ENCODE results near the gene MAST4.

Gene MAST4

DNA sequence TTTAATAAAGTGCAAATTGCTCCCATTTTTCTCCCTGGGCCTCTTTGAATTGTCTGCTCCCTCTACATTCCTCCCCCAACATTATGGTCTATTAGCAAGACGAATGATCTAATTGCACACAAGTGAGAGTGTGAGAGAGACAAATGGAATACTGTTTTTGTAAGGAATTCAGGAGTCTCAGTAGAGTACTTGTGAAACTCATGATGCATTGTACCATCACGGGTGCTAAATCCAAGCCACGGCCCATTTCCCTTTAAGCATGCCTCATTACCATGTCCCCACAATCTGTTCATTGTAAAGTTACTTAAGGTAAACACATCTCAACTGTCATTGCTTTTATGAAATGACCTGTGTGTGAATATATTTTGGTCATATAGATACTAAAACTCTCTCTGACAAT lies 537.6 kb downstream of the MAST4 start:
- ChIA-PET CTCF (interaction anchor here (1.4 to 1.7 kb wide), 3 partner anchors 15 to 22 kb away, joined by 3 to 7 read pairs (median 5); no protein-coding TSS in a partner anchor), POLR2A (no interaction called here)
- no peak for DNase-seq (ENCODE audit: extremely low spot score)
- TF ChIP-seq CTCF (IDR thresholded peaks at IDR 0.05; ENCODE audit: control extremely low read depth, extremely low read depth, low read depth, missing control alignments) = no peak

GRCh38 chr5:67135381-67135984 lies 539.3 kb downstream of the MAST4 start:
- no peak for DNase-seq (ENCODE audit: extremely low spot score)
- ChIA-PET POLR2A (no interaction called here), CTCF (no interaction called here)
- no peak for TF ChIP-seq CTCF (IDR thresholded peaks at IDR 0.05; ENCODE audit: control extremely low read depth, extremely low read depth, low read depth, missing control alignments)

DNA sequence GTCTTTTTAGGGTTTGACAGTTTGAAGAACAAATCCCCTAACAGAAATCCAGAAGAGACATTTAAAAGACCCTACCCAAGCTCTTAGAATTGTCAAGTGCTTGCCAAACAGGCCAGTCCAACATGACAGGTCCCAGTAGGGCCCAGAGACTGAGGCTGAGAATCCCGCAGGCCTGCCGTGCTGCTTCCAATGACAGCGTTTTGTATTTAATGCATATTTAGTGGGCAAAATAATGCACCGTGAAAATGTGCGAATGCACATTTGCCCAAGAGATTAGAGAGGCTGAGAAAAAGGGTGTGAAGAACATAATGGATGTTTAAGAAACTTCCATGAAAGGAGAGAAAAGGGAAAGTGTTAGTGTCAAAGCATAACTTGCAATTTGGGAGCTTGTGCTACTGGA lies 542.8 kb downstream of the MAST4 start:
- ChIA-PET POLR2A (no interaction called here), CTCF (interaction anchor here (0.8 to 1.7 kb wide), 3 partner anchors 10 to 70 kb away, joined by 3 to 4 read pairs (median 4); no protein-coding TSS in a partner anchor)

DNA sequence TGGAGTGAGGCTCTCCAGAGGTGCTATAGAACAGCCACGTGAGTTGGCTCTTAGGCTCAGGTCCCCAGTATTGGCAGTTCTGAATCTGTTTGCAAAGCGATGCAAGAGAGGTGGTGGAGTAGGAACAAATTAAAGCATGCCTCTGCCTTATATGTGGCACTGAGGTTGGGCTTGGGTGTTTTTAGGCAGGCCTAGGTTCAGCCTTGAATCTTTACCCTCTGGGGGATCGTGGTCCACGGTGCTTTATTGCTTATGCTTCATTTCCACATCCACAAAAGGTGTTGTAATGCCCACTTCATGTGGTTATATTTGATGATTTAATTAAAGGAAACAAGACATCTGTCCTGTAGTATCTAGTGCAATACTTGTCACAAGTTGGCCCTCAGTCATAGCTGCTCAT lies 544.2 kb downstream of the MAST4 start:
- TF ChIP-seq CTCF (IDR thresholded peaks at IDR 0.05; ENCODE audit: control extremely low read depth, extremely low read depth, low read depth, missing control alignments) = no peak

More for the DNA sequence above, 542.8 kb downstream of the MAST4 start:
- no peak for DNase-seq (ENCODE audit: extremely low spot score)
- no peak for TF ChIP-seq CTCF (IDR thresholded peaks at IDR 0.05; ENCODE audit: control extremely low read depth, extremely low read depth, low read depth, missing control alignments)

DNA sequence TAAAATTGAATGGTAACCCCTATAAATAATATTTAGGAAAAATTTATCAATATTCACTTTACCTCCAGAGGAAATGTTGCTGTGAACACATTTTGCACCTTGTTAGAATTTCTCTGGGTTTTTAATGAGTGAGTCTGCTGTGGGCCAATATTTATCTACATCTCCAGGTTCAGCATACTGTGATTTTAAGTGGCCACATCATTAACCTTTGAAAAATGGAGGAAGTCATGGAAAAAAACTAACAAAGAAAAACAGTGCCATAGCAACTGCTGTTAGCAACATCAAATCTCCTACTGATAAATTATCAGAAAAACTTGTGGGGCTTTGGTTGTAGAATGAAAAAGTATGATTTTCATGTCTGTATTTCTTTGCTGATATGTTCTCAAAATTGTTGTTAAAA lies 545.5 kb downstream of the MAST4 start:
- no peak for DNase-seq (ENCODE audit: extremely low spot score)
- POLR2A ChIA-PET = no interaction called here
- CTCF ChIA-PET = no interaction called here
- no peak for TF ChIP-seq CTCF (IDR thresholded peaks at IDR 0.05; ENCODE audit: control extremely low read depth, extremely low read depth, low read depth, missing control alignments)

More for the DNA sequence above, 544.2 kb downstream of the MAST4 start:
- DNase-seq (ENCODE audit: extremely low spot score) = no peak
- POLR2A ChIA-PET = no interaction called here
- CTCF ChIA-PET = interaction anchor here (1.4 kb wide), 1 partner anchor 15 kb away, joined by 3 read pairs; no protein-coding TSS in a partner anchor

- no peak for TF ChIP-seq CTCF (IDR thresholded peaks at IDR 0.05; ENCODE audit: control extremely low read depth, extremely low read depth, low read depth, missing control alignments)
- DNase-seq (ENCODE audit: extremely low spot score) = no peak
- CTCF ChIA-PET = interaction anchor here (0.7 to 1.5 kb wide), 2 partner anchors 14 to 16 kb away, joined by 3 read pairs; no protein-coding TSS in a partner anchor
- POLR2A ChIA-PET = no interaction called here
These were observed 546.6 kb downstream of the MAST4 start for GRCh38 chr5:67142816-67143215.
